ENCODE measurements around the gene ZNF615.
"Not testable (repeated sequence)": the region's sequence is repeated elsewhere in the genome, so short reads cannot be mapped to it uniquely, and the experiment has no call there.

Gene ZNF615

DNA sequence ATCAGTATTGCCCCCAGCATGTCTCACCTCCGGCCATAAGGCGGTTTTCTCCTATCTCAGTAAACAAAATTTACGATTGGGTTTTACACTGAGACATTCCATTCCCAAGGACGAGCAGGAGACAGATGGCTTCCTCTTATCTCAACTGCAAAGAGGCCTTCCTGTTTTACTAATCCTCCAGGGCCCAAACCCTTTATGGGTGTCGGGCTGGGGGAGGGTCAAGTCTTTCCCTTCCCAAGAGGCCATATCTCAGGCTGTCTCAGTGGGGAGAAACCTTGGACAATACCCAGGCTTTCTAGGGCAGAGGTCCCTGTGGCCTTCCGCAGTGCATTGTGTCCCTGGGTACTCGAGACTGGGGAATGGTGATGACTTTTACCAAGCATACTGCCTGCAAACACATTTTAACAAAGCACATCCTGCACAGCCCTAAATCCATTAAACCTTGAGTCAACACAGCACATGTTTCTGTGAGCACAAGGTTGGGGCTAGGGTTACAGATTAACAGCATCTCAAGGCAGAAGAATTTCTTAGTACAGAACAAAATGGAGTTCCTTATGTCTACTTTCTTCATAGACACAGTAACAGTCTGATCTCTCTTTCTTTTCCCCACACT, 47.3 kb downstream of the ZNF615 start:
- not testable (repeated sequence) for H2AK5ac ChIP-seq (ENCODE audit: low read depth, low read length); H3K27ac ChIP-seq (replicated peaks; ENCODE audit: low read length); H4K8ac ChIP-seq (ENCODE audit: low read depth, low read length); H2AFZ ChIP-seq (ENCODE audit: low read length); H3K14ac ChIP-seq (ENCODE audit: low read length); DNase-seq (ENCODE audit: low spot score); H3K4me1 ChIP-seq (ENCODE audit: control insufficient read depth in 2 of 2, insufficient read depth in 1 of 2, low read depth in 1 of 2, low read length in 2 of 2); H2BK12ac ChIP-seq (ENCODE audit: low read length); H3K79me1 ChIP-seq (ENCODE audit: low read depth, low read length); H2BK5ac ChIP-seq (ENCODE audit: low read length); H3K9ac ChIP-seq (ENCODE audit: low read depth, low read length, poor library complexity); H3K18ac ChIP-seq (ENCODE audit: low read length); H2BK120ac ChIP-seq (ENCODE audit: low read depth, low read length); H3K4me3 ChIP-seq (ENCODE audit: low read length in 2 of 2); H3K4ac ChIP-seq (ENCODE audit: low read length); H4K91ac ChIP-seq (ENCODE audit: low read depth, low read length, poor library complexity); H3K23ac ChIP-seq (ENCODE audit: low read depth, low read length, poor library complexity); H3K27me3 ChIP-seq (ENCODE audit: control insufficient read depth in 3 of 3, insufficient read depth in 3 of 3, low read depth in 1 of 3, low read length in 3 of 3); H2BK15ac ChIP-seq (ENCODE audit: low read length); H3K4me2 ChIP-seq (ENCODE audit: insufficient read depth, low read length, poor library complexity, severe bottlenecking)
- H3K9me3 ChIP-seq (replicated peaks in 1 of 2; ENCODE audit: control insufficient read depth in 2 of 2, insufficient read depth in 1 of 2, low read depth in 1 of 2, low read length in 2 of 2): peaks cover 12 to 21% of the 10 kb centered on the region in 2 donors
- H3K36me3 ChIP-seq (replicated peaks in 1 of 2; ENCODE audit: control insufficient read depth in 2 of 2, insufficient read depth in 2 of 2, low read length in 2 of 2): peaks cover 11 to 35% of the 10 kb centered on the region in 2 donors
- WGBS, 2 donors (ENCODE audit: extremely low coverage in 2 of 2, insufficient read length in 2 of 2, insufficient replicate concordance in 1 of 2): no CpG with 5 or more reads among the region's 7 CpGs

DNA sequence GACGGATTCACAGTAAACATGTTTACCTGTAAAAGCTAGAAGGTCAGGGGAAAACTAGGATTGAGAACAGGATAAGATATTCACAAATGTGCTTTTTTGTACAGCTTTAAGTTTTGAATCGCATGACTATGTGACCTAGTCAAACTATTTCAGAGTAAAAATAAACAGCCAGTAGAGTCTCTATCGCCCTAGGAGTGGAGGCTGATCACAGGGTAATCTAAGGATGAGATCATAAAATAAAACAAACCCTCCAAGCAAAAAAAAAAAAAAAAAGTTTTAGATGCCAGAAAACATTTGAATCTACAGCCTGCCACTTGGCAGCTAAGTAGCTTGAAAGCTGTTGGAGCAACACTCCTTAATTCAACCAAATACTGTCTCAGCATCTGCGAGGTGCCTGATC, 48.2 kb downstream of the ZNF615 start:
- no peak overlapping the region for H3K4ac ChIP-seq (ENCODE audit: low read length)
- no peak overlapping the region for H3K4me2 ChIP-seq (ENCODE audit: insufficient read depth, low read length, poor library complexity, severe bottlenecking)
- H3K9me3 ChIP-seq (replicated peaks in 1 of 2; ENCODE audit: control insufficient read depth in 2 of 2, insufficient read depth in 1 of 2, low read depth in 1 of 2, low read length in 2 of 2): peaks cover 3 to 12% of the 10 kb centered on the region in 2 donors
- H2BK5ac ChIP-seq (ENCODE audit: low read length): no peak overlapping the region
- peaks cover 2 to 26% of the 10 kb centered on the region in 2 donors for H3K36me3 ChIP-seq (replicated peaks in 1 of 2; ENCODE audit: control insufficient read depth in 2 of 2, insufficient read depth in 2 of 2, low read length in 2 of 2)
- H3K9ac ChIP-seq (ENCODE audit: low read depth, low read length, poor library complexity): no peak overlapping the region
- H2AK5ac ChIP-seq (ENCODE audit: low read depth, low read length): no peak overlapping the region
- H3K23ac ChIP-seq (ENCODE audit: low read depth, low read length, poor library complexity): no peak overlapping the region
- no peak overlapping the region for H3K14ac ChIP-seq (ENCODE audit: low read length)
- no peak overlapping the region for H2BK15ac ChIP-seq (ENCODE audit: low read length)
- no peak overlapping the region for H2BK12ac ChIP-seq (ENCODE audit: low read length)
- H3K27me3 ChIP-seq (ENCODE audit: control insufficient read depth in 3 of 3, insufficient read depth in 3 of 3, low read depth in 1 of 3, low read length in 3 of 3): no peaks in the 10 kb centered on the region
- no peak overlapping the region for H3K27ac ChIP-seq (replicated peaks; ENCODE audit: low read length)
- H2AFZ ChIP-seq (ENCODE audit: low read length): no peak overlapping the region
- no peak overlapping the region for H4K8ac ChIP-seq (ENCODE audit: low read depth, low read length)
- H3K4me1 ChIP-seq (ENCODE audit: control insufficient read depth in 2 of 2, insufficient read depth in 1 of 2, low read depth in 1 of 2, low read length in 2 of 2): no peaks in the 10 kb centered on the region
- no CpG with 5 or more reads among the region's 4 CpGs for WGBS, 2 donors (ENCODE audit: extremely low coverage in 2 of 2, insufficient read length in 2 of 2, insufficient replicate concordance in 1 of 2)
- no peaks in the 10 kb centered on the region for H3K79me1 ChIP-seq (ENCODE audit: low read depth, low read length)
- H3K4me3 ChIP-seq (ENCODE audit: low read length in 2 of 2): no peak overlapping the region
- H3K18ac ChIP-seq (ENCODE audit: low read length): no peak overlapping the region
- no peak overlapping the region for H4K91ac ChIP-seq (ENCODE audit: low read depth, low read length, poor library complexity)
- no peak overlapping the region for H2BK120ac ChIP-seq (ENCODE audit: low read depth, low read length)
- DNase-seq (ENCODE audit: low spot score): no peak

DNA sequence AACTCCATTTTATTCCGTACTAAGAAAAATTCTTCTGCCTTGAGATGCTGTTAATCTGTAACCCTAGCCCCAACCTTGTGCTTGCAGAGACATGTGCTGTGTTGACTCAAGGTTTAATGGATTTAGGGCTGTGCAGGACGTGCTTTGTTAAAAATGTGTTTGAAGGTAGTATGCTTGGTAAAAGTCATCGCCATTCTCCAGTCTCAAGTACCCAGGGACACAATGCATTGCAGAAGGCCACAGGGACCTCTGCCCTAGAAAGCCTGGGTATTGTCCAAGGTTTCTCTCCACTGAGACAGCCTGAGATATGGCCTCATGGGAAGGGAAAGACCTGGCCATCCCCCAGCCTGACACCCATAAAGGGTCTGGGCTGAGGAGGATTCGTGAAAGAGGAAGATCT, 50.2 kb downstream of the ZNF615 start:
- not testable (repeated sequence) for H3K4me3 ChIP-seq (ENCODE audit: low read length in 2 of 2); H3K36me3 ChIP-seq (replicated peaks in 1 of 2; ENCODE audit: control insufficient read depth in 2 of 2, insufficient read depth in 2 of 2, low read length in 2 of 2); H3K18ac ChIP-seq (ENCODE audit: low read length); H2AK5ac ChIP-seq (ENCODE audit: low read depth, low read length); H4K91ac ChIP-seq (ENCODE audit: low read depth, low read length, poor library complexity); H3K9ac ChIP-seq (ENCODE audit: low read depth, low read length, poor library complexity); H3K27ac ChIP-seq (replicated peaks; ENCODE audit: low read length); H3K4me1 ChIP-seq (ENCODE audit: control insufficient read depth in 2 of 2, insufficient read depth in 1 of 2, low read depth in 1 of 2, low read length in 2 of 2); H2BK15ac ChIP-seq (ENCODE audit: low read length); H3K23ac ChIP-seq (ENCODE audit: low read depth, low read length, poor library complexity); H4K8ac ChIP-seq (ENCODE audit: low read depth, low read length); H3K79me1 ChIP-seq (ENCODE audit: low read depth, low read length); H3K4me2 ChIP-seq (ENCODE audit: insufficient read depth, low read length, poor library complexity, severe bottlenecking); H2BK12ac ChIP-seq (ENCODE audit: low read length); H3K4ac ChIP-seq (ENCODE audit: low read length); H3K14ac ChIP-seq (ENCODE audit: low read length); H2BK5ac ChIP-seq (ENCODE audit: low read length); H2AFZ ChIP-seq (ENCODE audit: low read length); DNase-seq (ENCODE audit: low spot score); H2BK120ac ChIP-seq (ENCODE audit: low read depth, low read length); H3K9me3 ChIP-seq (replicated peaks in 1 of 2; ENCODE audit: control insufficient read depth in 2 of 2, insufficient read depth in 1 of 2, low read depth in 1 of 2, low read length in 2 of 2); H3K27me3 ChIP-seq (ENCODE audit: control insufficient read depth in 3 of 3, insufficient read depth in 3 of 3, low read depth in 1 of 3, low read length in 3 of 3)
- no CpG with 5 or more reads among the region's 4 CpGs for WGBS, 2 donors (ENCODE audit: extremely low coverage in 2 of 2, insufficient read length in 2 of 2, insufficient replicate concordance in 1 of 2)

DNA sequence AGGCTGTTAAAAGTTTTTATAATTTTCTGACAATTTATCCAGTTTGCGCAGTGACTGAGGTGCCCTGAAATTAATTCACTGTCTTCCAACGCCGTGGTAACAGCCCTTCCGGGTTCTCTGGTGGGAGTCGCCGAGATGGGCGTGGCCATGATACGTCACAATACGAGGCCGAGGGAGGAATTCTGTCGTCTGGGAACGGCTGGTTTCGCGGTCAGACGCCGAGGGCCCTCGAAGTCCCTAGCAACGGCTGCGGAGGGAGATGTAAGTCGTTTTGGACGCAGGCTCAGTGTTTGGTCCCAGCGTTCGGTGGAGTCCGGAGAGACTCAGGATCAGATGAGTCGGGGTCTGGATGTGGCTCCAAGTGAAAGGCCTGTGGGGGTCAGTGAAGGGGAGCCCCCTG, 59.0 kb downstream of the ZNF615 start:
- Histone ChIP-seq H3K4me3 (ENCODE audit: low read length in 2 of 2) (no peak overlapping the region), H4K8ac (ENCODE audit: low read depth, low read length) (no peak overlapping the region), H2BK5ac (ENCODE audit: low read length) (no peak overlapping the region), H3K4ac (ENCODE audit: low read length) (no peak overlapping the region), H3K27ac (replicated peaks; ENCODE audit: low read length) (no peak overlapping the region), H3K9me3 (replicated peaks in 1 of 2; ENCODE audit: control insufficient read depth in 2 of 2, insufficient read depth in 1 of 2, low read depth in 1 of 2, low read length in 2 of 2) (peaks cover 37 to 54% of the 10 kb centered on the region in 2 donors), H3K79me1 (ENCODE audit: low read depth, low read length) (no peaks in the 10 kb centered on the region), H3K4me2 (ENCODE audit: insufficient read depth, low read length, poor library complexity, severe bottlenecking) (no peak overlapping the region), H3K18ac (ENCODE audit: low read length) (no peak overlapping the region), H2BK15ac (ENCODE audit: low read length) (no peak overlapping the region), H2AFZ (ENCODE audit: low read length) (no peak overlapping the region), H3K23ac (ENCODE audit: low read depth, low read length, poor library complexity) (no peak overlapping the region), H4K91ac (ENCODE audit: low read depth, low read length, poor library complexity) (no peak overlapping the region), H3K14ac (ENCODE audit: low read length) (no peak overlapping the region), H2AK5ac (ENCODE audit: low read depth, low read length) (no peak overlapping the region), H2BK12ac (ENCODE audit: low read length) (no peak overlapping the region), H3K27me3 (ENCODE audit: control insufficient read depth in 3 of 3, insufficient read depth in 3 of 3, low read depth in 1 of 3, low read length in 3 of 3) (no peaks in the 10 kb centered on the region), H3K36me3 (replicated peaks in 1 of 2; ENCODE audit: control insufficient read depth in 2 of 2, insufficient read depth in 2 of 2, low read length in 2 of 2) (peaks cover 14 to 29% of the 10 kb centered on the region in 2 donors), H3K4me1 (ENCODE audit: control insufficient read depth in 2 of 2, insufficient read depth in 1 of 2, low read depth in 1 of 2, low read length in 2 of 2) (peaks cover 0 to 2% of the 10 kb centered on the region in 2 donors), H2BK120ac (ENCODE audit: low read depth, low read length) (no peak overlapping the region), H3K9ac (ENCODE audit: low read depth, low read length, poor library complexity) (no peak overlapping the region)
- no CpG with 5 or more reads among the region's 25 CpGs for WGBS, 2 donors (ENCODE audit: extremely low coverage in 2 of 2, insufficient read length in 2 of 2, insufficient replicate concordance in 1 of 2)
- DNase-seq (ENCODE audit: low spot score): no peak
